CD4-positive, alpha-beta T cell treated with Interleukin-4 for 1 hour (primary cell): ENCODE measurements around the gene RTL10.

Experiments
- DNase-seq, 2 donors: peaks; one replicate each; pipeline ENCODE4 v3.0.0-alpha.2; 2020 to 2022

RTL10 gene, protein sequence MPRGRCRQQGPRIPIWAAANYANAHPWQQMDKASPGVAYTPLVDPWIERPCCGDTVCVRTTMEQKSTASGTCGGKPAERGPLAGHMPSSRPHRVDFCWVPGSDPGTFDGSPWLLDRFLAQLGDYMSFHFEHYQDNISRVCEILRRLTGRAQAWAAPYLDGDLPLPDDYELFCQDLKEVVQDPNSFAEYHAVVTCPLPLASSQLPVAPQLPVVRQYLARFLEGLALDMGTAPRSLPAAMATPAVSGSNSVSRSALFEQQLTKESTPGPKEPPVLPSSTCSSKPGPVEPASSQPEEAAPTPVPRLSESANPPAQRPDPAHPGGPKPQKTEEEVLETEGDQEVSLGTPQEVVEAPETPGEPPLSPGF

DNA sequence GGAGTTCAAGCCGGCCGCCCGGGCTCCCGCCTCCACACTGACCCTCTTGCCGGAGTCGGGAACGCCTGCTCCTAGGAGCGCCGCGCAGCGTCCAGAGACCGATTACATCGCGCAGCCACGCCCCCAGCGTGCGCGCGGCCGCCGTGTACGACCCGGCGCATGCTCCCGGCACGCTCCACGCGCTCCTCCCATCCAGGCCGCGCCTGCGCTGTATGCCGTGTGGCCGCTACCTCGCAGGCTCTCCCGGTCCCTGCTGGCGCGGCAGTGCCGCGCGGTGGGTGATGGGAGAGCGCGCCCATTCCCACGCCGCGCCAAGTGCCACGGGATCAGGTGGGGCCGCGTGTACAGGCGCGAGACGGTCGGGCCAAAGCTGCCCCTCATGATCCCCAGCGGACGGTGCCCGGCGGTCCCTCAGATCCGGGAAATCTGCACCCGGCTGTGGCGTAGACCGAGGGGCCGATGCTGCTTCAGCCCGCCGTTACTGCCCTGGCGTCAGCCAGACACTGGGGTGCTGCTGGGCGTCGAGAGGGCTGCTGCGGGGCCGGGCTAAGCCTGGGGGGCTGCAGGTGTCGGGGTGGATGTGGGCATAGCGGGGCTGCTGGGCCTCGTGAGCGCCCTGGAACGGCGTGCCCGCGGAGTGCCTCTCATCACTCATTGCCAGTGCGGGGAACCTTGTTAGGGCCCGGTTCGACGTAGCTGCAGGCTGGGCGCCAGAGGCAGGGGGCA lies at the start of gene RTL10, which contains the start of gene GNB1L:
Gene RTL10, minus strand, starts transcription at position 97 of the 726 bp plus-strand sequence. CDS start 2,613 bp downstream, outside the sequence.
Gene GNB1L, minus strand, starts transcription at position 97 of the 726 bp plus-strand sequence. CDS start 33,519 bp downstream, outside the sequence.
- DNase-seq: peak; percentile 95

GRCh38 chr22:19904174-19904856 lies 49.6 kb upstream of the RTL10 start:
- DNase-seq: no peak

- DNase-seq: no peak
These were observed 48.8 kb upstream of the RTL10 start for GRCh38 chr22:19903513-19903912.

DNA sequence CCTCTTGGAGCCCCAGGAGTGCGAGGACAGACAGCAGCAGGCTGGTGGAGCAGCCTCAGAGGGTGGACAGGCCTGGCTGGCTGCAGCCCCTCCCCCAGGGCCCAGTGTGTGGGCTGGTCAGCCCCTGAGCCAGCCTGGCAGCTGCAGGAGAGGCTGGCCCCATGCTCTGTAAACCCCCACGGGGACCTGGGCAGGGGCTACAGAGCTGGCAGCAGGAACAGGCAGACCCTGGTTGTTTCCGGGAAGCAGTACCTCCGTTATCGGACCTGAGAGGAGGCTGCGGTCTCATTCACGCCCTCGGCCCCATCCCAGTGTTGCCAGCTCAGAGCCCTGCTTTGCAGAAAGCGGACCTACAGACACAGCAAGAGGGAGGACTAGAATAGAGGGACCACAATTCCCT lies 48.4 kb upstream of the RTL10 start:
- no peak for DNase-seq

GRCh38 chr22:19902245-19902715 lies 47.6 kb upstream of the RTL10 start:
- DNase-seq: no peak

GRCh38 chr22:19901577-19902244 lies 47.0 kb upstream of the RTL10 start:
- no peak for DNase-seq

GRCh38 chr22:19900707-19901436 lies 46.2 kb upstream of the RTL10 start:
- DNase-seq: no peak

GRCh38 chr22:19898831-19899567 lies 44.3 kb upstream of the RTL10 start:
- DNase-seq: no peak

DNA sequence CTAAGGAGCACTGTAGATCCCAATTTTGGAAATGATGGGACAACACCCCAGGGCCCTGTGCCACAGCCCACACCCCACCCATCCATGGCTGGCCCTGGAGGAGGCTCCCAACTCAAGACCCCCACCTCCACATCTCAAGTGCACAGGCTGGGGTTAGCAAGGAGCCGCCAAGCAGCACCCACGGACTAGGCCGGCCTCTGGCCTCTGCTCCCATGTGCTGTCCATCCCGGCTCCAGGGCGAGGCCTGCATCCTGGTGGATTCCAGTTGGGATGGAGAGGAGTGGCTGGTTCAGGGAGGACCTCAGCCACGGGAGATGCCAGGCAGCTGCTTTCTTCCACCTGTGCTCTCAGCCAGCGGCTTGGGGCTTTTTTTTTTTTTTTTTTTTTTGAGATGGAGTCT lies 43.5 kb upstream of the RTL10 start:
- DNase-seq: no peak

DNA sequence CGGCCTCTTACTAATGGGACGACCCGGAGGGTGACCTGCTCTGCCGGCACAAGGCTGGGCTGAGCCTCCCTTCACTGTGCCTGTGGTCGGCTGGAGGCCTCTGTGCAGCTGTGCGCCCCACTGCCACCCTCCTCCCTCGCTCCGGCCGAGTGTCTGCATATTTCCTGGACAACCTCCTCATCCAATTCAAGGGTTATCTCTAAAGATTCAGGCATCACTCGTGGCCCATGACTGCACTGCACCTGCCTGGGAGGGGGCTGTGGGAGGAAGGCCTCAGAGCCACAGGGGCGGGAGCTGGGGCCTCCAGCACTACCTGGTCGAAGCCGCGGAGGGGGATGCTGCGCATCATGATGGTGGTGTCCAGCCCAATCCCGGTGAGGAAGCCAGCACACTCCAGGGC lies 43.1 kb upstream of the RTL10 start:
- no peak for DNase-seq

GRCh38 chr22:19896665-19897355 lies 42.1 kb upstream of the RTL10 start:
- no peak for DNase-seq

- no peak for DNase-seq
These were observed 40.6 kb upstream of the RTL10 start for GRCh38 chr22:19895160-19895849.

DNA sequence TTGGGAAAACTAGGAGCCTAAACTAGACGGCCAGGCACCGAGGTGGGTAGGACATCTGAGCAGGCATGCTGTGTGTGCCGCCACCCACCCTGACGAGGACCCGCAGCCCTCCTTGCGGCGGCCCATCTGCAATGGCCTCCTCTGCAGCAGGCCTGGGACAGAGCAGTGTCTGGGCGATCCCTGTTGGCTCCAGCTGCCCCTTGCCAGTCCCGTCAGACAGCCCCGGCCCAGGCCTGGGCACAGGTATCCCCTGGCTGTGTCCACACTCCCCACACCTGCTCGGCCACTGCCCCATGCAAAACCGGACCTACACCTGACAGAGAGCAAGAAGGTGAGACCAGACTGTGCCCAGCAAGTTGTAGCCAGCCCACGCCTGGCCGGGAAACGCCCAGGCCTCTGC lies 38.7 kb upstream of the RTL10 start:
- DNase-seq: no peak

GRCh38 chr22:19892925-19893324 lies 38.3 kb upstream of the RTL10 start:
- DNase-seq: no peak

- DNase-seq: peak; percentile 21 to 36
These were observed 37.7 kb upstream of the RTL10 start for GRCh38 chr22:19892257-19892879.

DNA sequence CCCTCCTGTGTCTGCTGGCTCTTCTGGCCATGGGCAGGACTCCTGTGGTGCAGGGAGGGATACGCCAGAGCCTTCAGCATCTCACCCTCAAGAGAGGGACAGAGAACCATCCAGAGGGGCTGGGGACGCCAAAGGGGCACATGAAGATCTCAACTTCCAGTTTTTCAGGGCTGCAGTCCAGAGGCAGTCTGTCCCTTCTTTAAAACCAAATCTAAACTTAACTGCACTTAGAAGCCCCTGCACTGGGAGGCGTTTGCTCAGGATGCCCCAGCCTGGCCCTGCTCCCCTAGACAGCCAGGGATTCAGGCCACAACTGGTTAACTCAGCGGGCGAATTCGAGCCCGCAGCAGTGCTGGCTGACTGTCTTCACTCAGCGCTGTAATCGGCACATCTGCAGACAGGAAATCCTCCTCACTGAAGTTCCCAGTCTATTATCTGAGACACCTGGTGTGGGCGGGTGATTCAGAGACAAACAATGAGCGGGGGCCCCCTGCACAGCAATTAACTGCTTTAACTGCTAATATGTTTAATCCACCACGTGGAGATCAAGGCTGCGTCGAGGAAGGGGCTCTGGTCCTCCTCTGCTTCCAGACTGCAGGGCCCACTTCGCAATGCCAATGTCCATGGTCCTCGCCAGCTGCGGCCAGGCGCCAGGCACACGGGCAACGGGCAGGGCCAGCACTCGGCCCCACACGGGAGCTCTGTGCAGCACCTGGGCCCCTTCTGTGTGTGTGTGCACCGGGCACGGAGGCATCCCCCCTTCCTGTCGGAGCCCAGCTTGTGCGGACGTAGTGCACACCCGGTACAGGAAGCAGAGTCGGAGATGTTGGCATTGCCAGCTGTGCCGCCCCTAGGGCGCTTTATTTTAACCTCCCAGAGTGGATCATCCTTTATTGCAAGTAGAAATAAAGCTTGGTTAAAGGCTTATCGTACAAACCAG lies 36.9 kb upstream of the RTL10 start:
- peak; percentile 80 to 82 for DNase-seq

DNA sequence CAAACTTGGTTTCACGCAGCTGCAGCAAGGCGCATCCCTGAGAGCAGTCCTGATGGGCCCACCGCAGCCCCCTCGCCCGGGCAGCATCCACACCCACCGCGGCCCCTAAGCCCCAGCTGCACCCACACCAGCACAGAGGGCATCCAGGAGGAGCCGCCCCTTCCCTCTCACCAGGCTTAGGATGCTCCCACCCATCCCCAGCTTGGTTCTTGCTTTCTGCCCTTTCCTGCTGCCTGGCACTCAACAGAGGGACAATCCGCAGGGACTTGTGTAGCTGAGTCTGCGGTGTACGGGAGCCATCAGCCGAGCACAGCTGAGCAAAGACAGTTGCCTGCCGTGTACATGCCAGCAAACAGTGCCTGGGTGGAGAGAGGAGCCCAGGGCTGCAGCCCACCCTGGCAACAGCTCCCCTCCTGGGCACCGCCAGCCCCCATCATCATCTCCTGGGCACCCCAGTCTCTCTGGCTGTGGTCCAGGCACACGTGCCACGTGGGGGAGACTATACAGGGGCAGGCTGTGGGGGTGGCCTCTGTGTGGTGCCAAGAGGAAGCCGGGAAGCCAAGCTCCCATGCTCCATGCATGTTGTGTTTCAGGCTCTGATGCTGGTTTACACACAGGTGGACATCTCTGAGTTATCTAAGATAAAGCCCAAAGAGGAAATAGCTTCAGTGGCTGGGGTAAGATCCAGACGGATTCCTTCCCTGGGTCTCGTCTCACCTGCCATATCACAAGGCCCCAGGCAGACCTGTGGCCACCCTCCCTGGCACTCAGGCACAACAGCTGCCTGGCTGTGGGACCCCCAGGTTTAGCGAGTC lies 36.0 kb upstream of the RTL10 start:
- no peak for DNase-seq

- no peak for DNase-seq
These were observed 35.3 kb upstream of the RTL10 start for GRCh38 chr22:19889951-19890350.
